Stimulated activated CD8-positive, alpha-beta memory T cell treated with anti-CD3 and anti-CD28 coated beads, Interleukin-4, amount 100 ng/mL, for 1 hour (primary cell): Measurements from ENCODE around the gene ISLR.

Experiments used
- DNase-seq, 2 donors: peaks; one replicate each; pipeline ENCODE4 v3.0.0-alpha.2; 2020; ENCODE audit warnings: low read depth in 2 of 2, low spot score in 1 of 2

Gene ISLR

DNA sequence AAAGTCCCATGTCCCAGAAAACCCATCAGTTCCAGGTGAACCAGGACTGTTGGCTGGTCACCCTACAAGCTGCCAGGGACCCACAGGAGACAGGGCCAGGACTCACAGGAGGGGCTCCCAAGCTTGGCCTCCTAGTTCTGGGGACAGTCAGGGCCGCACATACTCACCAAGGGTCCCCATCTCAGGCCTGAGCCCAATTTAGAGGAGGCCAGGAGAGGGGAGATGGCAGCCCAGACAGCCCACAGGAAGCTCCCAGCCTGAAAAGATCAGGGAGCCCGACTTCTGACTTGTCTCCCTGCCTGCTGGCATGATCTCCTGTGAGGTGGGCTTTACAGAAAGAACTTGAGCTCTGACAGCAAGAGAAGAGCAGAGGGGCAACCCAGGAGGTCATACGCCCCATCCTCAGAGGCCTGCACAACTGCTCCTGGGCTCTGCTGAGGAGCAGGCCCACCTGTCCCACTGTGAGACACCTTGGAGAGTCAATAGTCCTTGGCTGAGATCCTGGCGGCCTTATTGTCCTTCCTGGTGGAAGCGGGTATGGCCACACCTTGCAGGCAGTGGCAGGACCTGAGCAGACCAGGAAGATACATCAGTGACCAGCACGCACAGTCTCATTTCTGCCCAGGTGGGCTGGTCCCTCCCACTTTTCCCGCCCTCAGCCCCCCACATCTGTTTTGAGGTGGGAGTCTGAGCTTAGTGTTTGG lies 2.5 kb upstream of the ISLR start:
- no peak for DNase-seq

DNA sequence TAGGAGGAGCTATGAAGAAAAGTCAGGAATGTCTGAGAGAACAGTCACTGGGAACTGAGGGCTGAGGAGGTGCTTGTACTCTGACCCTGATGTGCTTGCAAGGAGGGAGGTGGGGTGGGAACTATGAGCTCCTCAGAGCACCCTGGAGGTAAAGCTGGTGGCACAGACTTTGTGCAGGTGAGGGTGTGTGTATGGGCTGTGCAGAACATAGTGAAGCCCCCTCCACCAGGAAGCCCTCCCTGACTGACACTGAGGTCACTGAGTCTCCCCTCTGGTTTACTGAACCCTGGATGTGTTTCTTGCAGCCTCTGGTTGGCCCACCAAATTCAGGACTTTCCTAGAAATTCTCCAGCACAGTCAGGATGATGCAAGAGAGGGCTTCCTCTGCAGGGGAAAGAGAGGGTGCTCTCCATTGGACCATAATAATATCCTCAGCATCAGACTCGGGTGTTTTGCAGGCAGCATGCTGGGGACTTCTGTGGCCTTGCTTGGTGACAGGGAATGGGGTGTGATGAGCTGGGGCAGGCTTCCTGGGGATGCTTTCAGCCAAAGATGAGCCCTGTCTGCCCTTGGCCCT lies 1.5 kb upstream of the ISLR start:
- DNase-seq = no peak

GRCh38 chr15:74172701-74173379 lies 670 bp upstream of the ISLR start:
- no peak for DNase-seq

DNA sequence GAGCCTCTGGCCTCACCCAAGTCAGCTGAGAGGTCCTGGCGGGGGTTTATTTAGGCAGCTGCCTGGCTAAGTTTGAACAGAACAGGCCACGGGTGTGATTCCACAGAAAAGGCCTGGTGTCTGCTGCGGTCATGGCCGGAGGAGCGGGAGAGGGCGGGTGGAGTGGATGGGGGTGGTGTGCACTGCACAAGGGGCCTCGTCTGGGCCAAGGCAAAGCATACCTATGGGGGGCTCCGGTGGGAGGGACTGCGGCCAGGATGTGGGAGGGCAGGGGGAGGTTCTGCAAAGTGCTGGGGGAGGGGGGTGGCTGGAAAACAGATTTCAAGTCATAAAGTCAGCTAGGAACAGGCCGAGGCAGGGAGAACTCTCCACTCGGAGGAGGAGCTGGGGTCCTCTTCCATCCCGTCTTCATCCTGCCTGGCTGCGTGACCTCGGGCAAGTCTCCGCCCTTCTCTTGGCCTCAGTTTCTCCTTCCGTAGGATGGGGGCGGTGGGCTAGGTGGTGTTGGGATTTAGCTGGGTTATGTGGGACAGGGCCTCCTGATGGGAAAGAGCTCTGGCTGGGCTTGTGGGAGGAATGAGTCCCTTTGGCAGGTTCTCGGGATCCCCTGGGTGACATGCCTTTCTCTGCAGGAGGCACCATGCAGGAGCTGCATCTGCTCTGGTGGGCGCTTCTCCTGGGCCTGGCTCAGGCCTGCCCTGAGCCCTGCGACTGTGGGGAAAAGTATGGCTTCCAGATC lies 878 bp downstream of the ISLR start:
- DNase-seq = no peak

GRCh38 chr15:74174958-74175253 lies 1.4 kb downstream of the ISLR start:
- no peak for DNase-seq

DNA sequence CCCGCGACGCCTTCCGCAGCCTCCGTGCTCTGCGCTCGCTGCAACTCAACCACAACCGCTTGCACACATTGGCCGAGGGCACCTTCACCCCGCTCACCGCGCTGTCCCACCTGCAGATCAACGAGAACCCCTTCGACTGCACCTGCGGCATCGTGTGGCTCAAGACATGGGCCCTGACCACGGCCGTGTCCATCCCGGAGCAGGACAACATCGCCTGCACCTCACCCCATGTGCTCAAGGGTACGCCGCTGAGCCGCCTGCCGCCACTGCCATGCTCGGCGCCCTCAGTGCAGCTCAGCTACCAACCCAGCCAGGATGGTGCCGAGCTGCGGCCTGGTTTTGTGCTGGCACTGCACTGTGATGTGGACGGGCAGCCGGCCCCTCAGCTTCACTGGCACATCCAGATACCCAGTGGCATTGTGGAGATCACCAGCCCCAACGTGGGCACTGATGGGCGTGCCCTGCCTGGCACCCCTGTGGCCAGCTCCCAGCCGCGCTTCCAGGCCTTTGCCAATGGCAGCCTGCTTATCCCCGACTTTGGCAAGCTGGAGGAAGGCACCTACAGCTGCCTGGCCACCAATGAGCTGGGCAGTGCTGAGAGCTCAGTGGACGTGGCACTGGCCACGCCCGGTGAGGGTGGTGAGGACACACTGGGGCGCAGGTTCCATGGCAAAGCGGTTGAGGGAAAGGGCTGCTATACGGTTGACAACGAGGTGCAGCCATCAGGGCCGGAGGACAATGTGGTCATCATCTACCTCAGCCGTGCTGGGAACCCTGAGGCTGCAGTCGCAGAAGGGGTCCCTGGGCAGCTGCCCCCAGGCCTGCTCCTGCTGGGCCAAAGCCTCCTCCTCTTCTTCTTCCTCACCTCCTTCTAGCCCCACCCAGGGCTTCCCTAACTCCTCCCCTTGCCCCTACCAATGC lies 2.0 kb downstream of the ISLR start:
- DNase-seq = no peak

DNA sequence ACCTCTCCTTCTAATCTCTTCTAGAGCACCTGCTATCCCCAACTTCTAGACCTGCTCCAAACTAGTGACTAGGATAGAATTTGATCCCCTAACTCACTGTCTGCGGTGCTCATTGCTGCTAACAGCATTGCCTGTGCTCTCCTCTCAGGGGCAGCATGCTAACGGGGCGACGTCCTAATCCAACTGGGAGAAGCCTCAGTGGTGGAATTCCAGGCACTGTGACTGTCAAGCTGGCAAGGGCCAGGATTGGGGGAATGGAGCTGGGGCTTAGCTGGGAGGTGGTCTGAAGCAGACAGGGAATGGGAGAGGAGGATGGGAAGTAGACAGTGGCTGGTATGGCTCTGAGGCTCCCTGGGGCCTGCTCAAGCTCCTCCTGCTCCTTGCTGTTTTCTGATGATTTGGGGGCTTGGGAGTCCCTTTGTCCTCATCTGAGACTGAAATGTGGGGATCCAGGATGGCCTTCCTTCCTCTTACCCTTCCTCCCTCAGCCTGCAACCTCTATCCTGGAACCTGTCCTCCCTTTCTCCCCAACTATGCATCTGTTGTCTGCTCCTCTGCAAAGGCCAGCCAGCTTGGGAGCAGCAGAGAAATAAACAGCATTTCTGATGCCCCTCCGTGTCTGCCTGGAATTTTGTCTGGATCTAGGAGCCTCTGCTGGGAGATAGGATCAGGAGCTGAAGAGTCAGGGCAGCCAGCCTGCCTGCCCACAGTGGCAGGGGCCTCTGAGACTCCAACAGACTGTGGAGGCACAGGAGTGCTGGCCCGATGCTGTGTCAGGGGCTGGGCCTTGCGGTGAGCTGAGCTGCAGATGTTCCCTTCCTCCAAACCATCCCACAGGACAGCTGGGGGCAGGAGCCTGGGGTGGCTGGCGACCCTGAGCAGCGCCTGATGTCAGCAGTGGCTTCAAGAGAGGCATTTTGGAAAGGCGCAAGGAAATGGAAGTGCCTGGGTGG lies 3.0 kb downstream of the ISLR start:
- DNase-seq = no peak

DNA sequence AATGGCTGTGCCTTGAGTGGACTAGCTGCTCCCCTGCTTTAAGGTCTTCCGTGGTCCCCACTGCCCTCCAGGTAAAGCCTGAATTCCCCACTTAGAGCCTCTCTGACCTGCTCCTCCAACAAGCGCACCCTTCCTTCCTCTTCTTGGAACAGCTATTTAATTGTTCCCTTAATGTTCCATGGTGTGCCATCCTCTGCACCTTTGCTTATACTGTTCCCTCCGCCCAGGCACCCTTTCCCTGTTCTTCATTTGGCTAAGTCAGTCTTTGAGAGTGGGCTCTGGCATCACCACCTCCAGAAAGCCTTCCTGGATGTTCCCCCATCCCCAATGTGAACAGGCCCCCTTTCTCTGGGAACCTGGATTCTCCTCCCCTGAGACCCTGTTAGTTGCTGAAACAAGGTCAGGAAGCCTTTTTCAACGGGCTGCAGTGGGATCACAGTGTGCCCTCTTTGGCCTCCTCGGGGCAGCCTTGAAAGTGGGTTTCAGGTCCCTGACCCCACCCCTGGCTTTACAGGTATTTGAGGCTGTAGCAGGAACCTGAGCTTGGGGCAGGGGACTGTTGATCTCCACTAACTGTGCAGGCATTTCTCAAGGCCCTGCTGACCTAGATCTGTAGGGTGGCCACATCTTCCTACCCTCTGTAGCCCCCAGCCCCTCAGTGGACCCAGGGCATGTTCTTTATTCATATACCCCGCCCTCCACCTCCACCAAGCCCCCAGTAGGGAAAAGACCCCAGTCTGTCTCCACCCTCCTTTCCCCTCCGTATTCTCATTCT lies 5.0 kb downstream of the ISLR start:
- no peak for DNase-seq

- no peak for DNase-seq
Measured at GRCh38 chr15:74179101-74179841, 5.8 kb downstream of the ISLR start.

DNA sequence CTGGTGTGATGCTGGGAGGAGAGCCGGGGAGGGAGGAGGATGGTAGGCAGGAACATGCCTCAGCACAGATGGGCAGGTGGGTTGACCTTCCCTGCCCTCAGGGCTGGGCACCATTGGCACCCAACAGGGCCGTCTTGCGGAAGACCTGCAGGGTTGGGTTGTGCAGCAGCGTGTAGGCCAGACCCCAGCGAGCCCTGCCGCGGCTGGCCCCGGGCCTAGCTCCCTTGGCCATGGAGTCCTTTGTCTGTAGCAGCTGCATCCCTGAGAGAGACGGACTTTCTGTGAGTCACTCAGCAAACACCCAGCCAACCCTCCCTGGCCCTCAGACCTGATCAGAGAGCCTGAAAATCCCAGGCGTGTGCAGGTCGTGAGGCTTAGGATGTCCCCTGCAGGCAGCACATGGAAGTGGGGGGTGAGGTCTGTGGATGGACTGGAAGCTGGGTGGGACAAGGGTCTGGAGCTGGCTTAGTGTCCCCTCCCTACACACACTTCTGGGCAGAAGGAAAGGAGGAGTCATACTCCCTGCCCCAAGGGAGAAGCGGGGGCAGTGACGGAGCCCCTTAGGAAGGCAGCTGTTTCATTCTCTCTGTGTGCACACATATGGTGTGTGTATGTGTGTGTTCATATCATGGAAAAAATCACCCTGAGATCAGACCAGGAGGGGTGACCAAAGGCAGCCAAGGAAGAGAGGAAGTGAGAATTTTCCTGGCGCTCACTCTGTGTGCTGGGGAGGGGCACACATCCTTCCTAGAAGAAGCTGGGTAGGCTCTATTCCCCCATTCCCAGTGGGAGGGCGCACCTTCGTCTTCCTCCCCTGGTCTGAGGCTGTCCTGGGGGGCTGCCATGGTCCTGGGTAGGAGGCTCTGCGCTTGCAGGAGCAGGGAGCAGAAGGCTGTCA lies 6.7 kb downstream of the ISLR start:
- DNase-seq = no peak

- DNase-seq = no peak
Measured at GRCh38 chr15:74180881-74181602, 7.5 kb downstream of the ISLR start.

DNA sequence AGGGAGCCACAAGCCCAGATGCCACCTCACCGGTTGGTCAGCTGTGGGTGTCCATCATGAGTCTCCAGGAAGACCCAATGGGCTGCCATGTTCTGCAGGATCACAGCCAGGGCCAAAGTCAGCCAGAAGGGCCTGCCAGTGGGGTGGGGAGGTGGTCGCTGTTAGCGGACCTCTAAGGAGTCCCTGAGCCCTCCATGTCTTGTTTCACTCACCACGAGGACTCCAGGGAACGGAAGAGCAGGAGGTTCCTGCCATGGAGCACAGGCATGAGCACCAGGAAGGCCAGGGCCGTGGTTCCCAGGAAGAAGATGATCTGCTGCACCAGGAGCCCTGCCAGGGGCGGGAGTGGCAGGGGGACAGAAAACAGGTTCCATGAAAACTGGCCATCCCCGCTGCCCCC lies 8.6 kb downstream of the ISLR start:
- DNase-seq = no peak

DNA sequence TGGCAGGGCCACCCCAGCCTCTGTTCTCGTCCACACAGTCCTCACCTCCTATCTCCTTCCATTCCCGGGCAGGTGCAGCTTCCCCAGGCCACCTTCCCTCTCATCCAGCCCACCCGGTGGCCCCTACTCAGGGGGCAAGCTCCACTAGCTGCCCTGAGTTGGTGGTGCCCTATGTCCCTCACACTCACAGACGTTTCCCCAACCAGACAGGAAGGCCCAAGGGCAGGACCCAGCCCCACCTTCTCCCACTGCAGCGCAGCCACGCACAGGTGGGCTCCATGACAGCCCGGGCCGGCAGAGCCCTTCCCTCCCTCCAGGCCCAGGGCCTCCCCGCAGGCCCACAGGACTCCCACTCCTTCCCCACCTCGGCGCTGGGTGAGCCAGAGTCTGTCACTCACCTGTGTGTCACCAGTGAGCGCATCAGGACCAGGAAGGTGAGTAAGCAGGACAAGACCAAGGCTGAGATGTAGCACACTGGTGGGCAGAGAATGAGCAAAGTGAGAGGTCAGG lies 11.1 kb downstream of the ISLR start:
- no peak for DNase-seq

DNA sequence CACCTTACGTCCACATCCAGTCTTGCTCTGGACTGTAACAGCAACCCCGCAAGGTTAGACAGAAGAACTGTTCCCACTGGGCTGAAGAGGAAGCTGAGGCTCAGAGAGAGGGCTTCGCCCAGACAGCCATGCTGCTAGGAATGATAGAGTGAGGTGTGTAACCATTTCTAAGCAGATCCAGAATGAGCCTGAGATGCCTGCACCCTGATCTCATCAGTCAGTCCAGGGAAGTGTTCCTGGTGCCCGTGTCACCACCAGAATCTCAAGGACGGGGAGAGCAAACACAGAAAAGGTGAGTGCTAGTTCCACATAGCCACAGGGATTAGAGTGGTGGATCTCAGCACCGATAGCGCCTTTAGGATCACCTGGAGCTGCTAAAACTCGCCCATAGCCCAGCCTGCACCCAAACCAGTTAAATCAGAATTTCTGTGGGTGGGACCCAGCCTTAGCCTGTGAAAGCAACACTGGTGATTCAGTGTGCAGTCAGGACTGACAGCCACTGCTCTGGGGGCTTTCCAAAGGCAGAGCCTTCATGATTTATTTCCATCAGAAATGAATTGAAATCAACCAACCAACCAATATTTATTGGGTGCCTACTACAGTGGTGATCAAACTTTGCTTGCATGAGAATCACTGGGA lies 12.3 kb downstream of the ISLR start:
- DNase-seq = no peak

DNA sequence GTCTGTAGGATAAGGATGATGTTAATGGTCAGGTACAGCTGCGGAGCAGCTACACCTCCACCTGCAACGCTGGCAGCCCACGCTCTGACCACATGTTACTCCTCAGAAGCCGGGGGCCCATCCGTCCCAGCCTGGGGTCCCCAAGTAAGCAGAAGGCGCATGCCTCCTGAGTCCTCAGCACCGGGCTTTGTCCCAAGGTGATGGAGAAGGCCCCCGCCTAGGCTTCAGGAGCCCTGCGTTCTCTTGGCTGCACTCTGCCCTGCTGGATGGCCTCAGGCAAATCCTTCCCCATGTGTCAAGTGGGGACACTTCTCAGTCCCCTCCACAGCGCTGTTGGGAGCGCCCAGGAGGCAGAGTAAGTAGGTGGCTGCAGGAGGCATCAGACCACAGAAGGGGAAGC lies 14.7 kb downstream of the ISLR start:
- no peak for DNase-seq

GRCh38 chr15:74191798-74192197 lies 18.3 kb downstream of the ISLR start:
- no peak for DNase-seq
